Stomach (tissue), 4 donors: Measurements from ENCODE around the gene MYRIP.

ENCODE experiments used
- EP300 ChIP-seq: sonication (generic); formaldehyde crosslinking; IDR thresholded peaks from one replicate; pipeline ENCODE4 v1.6.1; 2017; ENCODE audit warnings: antibody characterized with exemption
- TF ChIP-seq, protein P1 (sequence below), 7 experiments: fragments of 450-650 bp in 4 of 7; fragments of 200-600 bp in 3 of 7; sonication (generic) in 3 of 7; IDR thresholded peaks; one replicate each; pipeline ENCODE4 v1.5.1; 2016 to 2019; ENCODE audit warnings: antibody characterized with exemption in 7 of 7, control low read depth in 2 of 7, mild to moderate bottlenecking in 1 of 7

DNA sequence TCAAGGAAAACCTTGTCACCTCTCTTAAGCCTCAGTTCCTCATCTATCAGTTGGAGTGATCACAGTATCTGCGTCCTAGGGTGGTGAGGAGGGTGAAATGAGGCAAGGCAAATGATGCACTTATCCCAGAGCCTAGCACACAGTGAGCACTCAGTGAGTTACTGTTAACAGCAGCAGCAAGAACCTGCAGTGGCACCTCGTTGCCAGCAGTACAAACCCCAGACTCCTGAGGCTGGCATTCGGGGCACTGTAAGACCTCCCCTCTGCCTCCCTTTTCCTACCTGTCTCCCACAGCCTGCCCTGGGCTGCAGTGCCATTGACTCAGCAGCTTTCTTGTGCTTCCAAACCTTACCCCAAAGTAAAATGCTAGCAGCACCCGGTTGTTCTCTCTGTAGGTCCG lies 417.2 kb downstream of the MYRIP start:
- TF ChIP-seq, protein P1, sequence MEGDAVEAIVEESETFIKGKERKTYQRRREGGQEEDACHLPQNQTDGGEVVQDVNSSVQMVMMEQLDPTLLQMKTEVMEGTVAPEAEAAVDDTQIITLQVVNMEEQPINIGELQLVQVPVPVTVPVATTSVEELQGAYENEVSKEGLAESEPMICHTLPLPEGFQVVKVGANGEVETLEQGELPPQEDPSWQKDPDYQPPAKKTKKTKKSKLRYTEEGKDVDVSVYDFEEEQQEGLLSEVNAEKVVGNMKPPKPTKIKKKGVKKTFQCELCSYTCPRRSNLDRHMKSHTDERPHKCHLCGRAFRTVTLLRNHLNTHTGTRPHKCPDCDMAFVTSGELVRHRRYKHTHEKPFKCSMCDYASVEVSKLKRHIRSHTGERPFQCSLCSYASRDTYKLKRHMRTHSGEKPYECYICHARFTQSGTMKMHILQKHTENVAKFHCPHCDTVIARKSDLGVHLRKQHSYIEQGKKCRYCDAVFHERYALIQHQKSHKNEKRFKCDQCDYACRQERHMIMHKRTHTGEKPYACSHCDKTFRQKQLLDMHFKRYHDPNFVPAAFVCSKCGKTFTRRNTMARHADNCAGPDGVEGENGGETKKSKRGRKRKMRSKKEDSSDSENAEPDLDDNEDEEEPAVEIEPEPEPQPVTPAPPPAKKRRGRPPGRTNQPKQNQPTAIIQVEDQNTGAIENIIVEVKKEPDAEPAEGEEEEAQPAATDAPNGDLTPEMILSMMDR (IDR thresholded peaks at IDR 0.05), result no peak
- TF ChIP-seq EP300, result no peak
